NB4 (cell line): Measurements from ENCODE around the gene CYBA.

ENCODE experiments used
- DNase-seq: peaks from one replicate; pipeline ENCODE4 v3.0.0; 2010; ENCODE audit warnings: low read depth
- H3K4me3 ChIP-seq: one replicate; pipeline ENCODE4 v1.5.1; 2011; ENCODE audit warnings: mild to moderate bottlenecking, low read depth, low read length, moderate library complexity
- CTCF ChIP-seq: IDR thresholded peaks from one replicate; pipeline ENCODE4 v1.5.1; 2012; ENCODE audit warnings: low read depth, low read length
- MAX ChIP-seq: IDR thresholded peaks from 2 replicates; pipeline ENCODE4 v1.6.1; 2011; ENCODE audit warnings: low read depth, low read length
- MYC ChIP-seq: IDR thresholded peaks from 2 replicates; pipeline ENCODE4 v1.6.1; 2011; ENCODE audit warnings: low read depth, low read length
- POLR2A ChIP-seq: IDR thresholded peaks from 2 replicates; pipeline ENCODE4 v1.6.1; 2011; ENCODE audit warnings: mild to moderate bottlenecking; ENCODE audit not compliant: insufficient read length; ENCODE audit errors: extremely low read depth

Gene CYBA

GRCh38 chr16:88626646-88627045 lies 24.2 kb downstream of the CYBA start:
- no peak overlapping the region for H3K4me3 ChIP-seq
- no peak for DNase-seq
- TF ChIP-seq CTCF: no peak
- no peak for TF ChIP-seq MYC
- TF ChIP-seq POLR2A: no peak

- no peak for DNase-seq
- no peak overlapping the region for H3K4me3 ChIP-seq
- TF ChIP-seq MAX (no peak), CTCF (no peak), MYC (no peak), POLR2A (no peak)
Measured at GRCh38 chr16:88624977-88625576, 25.8 kb downstream of the CYBA start.

- TF ChIP-seq MYC (no peak), CTCF (no peak), POLR2A (no peak), MAX (no peak)
- no peak overlapping the region for H3K4me3 ChIP-seq
- no peak for DNase-seq
Measured at GRCh38 chr16:88624481-88624880, 26.4 kb downstream of the CYBA start.

GRCh38 chr16:88623858-88624257 lies 27.0 kb downstream of the CYBA start:
- DNase-seq: no peak
- no peak for TF ChIP-seq POLR2A
- no peak for TF ChIP-seq MYC
- TF ChIP-seq CTCF: no peak
- no peak for TF ChIP-seq MAX
- H3K4me3 ChIP-seq: no peak overlapping the region

- TF ChIP-seq MAX: no peak
- TF ChIP-seq MYC: no peak
- TF ChIP-seq POLR2A: no peak
- no peak for TF ChIP-seq CTCF
Measured at GRCh38 chr16:88622866-88623265, 28.0 kb downstream of the CYBA start.

GRCh38 chr16:88622125-88622524 lies 28.7 kb downstream of the CYBA start:
- TF ChIP-seq MAX: no peak
- TF ChIP-seq CTCF: no peak
- no peak for TF ChIP-seq POLR2A
- no peak for TF ChIP-seq MYC
- H3K4me3 ChIP-seq: no peak overlapping the region
- DNase-seq: no peak

More at GRCh38 chr16:88622866-88623265, 28.0 kb downstream of the CYBA start:
- no peak overlapping the region for H3K4me3 ChIP-seq
- DNase-seq: no peak
